Uterus (tissue), 2 donors: ENCODE results near the gene KLHL14.

Experiments used
- CTCF ChIP-seq, 4 experiments: fragments of 200-600 bp in 2 of 4; fragments of 450-650 bp in 2 of 4; sonication (generic) in 2 of 4; IDR thresholded peaks; one replicate each; pipeline ENCODE4 v1.5.1; 2016 to 2019; ENCODE audit warnings: antibody characterized with exemption in 4 of 4, mild to moderate bottlenecking in 2 of 4, moderate library complexity in 1 of 4
- POLR2A ChIP-seq, 2 donors: fragments of 450-650 bp; IDR thresholded peaks; one replicate each; pipeline ENCODE4 v1.6.1; 2016; ENCODE audit warnings: antibody characterized with exemption in 2 of 2, mild to moderate bottlenecking in 1 of 2, moderate library complexity in 1 of 2

DNA sequence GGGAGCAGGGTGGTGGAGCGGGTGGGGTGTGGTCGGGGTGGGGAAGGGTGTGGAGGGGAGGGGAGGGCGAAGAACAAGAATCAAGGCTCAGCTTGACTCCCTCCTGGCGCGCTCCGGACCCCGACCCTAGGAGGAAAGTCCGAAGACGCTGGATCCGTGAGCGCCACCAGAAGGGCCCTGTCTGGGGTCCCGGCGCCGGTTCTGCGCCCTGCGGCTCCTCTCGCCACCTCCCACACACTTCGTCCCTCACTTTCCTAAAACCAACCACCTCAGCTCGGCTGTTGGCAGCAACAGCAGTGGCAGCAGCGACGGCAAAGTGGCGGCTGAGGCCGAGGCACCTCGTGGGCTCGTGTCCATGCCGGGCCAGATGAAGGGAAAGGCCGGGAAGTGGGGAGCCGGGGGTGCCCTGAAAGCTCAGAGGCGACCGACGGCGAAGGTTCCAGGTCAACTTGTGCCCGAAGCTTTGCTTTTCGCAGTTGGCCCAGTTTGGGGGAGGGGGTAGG lies 2.1 kb downstream of the KLHL14 start:
- TF ChIP-seq CTCF (IDR thresholded peaks at IDR 0.05), result no peak
- no peak for TF ChIP-seq POLR2A (IDR thresholded peaks at IDR 0.05)
